ENCODE results near the gene NPAS3. TPM values are rescaled to one million over a fixed set of nuclear protein-coding genes. Genes with fewer than 3 reads are reported as not detected.

NPAS3 gene
- total and polyA plus RNA-seq, 2 donors (not counting 3 experiments of a cell fraction or from before 2014, with no cell fraction given) = 0.10 to 0.13 TPM

GRCh38 chr14:33402604-33403003 lies 463.9 kb downstream of the NPAS3 start:
- Histone ChIP-seq H3K36me3 (ENCODE audit: control insufficient read depth in 2 of 2, extremely low read depth in 1 of 2, insufficient read depth in 2 of 2, low read length in 2 of 2) (no peaks in the 10 kb centered on the region), H3K9me1 (replicated peaks; ENCODE audit: control insufficient read depth, extremely low read depth, insufficient read depth, low read length) (no peaks in the 10 kb centered on the region), H2AFZ (ENCODE audit: low read depth, low read length) (no peak overlapping the region), H3K9me3 (replicated peaks; ENCODE audit: control insufficient read depth, insufficient read depth, low read length) (no peaks in the 10 kb centered on the region), H3K4me3 (replicated peaks in 1 of 3; ENCODE audit: insufficient read depth in 1 of 3, low read depth in 1 of 3, low read length in 3 of 3) (no peak overlapping the region), H4K20me1 (replicated peaks; ENCODE audit: control insufficient read depth, extremely low read depth, insufficient read depth, low read length) (no peaks in the 10 kb centered on the region), H3K79me2 (ENCODE audit: control insufficient read depth, insufficient read depth, low read length) (no peaks in the 10 kb centered on the region), H3K9ac (replicated peaks; ENCODE audit: extremely low read depth, insufficient read depth, low read length) (no peak overlapping the region), H3K27me3 (ENCODE audit: control insufficient read depth in 2 of 2, insufficient read depth in 2 of 2, low read length in 2 of 2) (peaks cover 0 to 4% of the 10 kb centered on the region in 2 experiments), H3K4me2 (ENCODE audit: insufficient read depth, low read length) (no peak overlapping the region), H3K27ac (ENCODE audit: insufficient read depth, low read depth, low read length) (no peak overlapping the region), H3K4me1 (ENCODE audit: control insufficient read depth, extremely low read depth, insufficient read depth, low read length) (no peaks in the 10 kb centered on the region)
- POLR2A ChIA-PET = no interaction called here
- dilution Hi-C loops (cut with MboI; ENCODE audit: extremely low pct_ligation_motif_present, low sequenced_read_pairs) = no loop called here
- no TSS peak for BruUV-seq (replicated peaks)
- FAIRE-seq = no peak
- intact Hi-C loops (cut with micrococcal nuclease) = no loop called here
- no peak for DNase-seq (ENCODE audit: low read depth, low spot score)
- no peak for TF ChIP-seq CTCF (IDR thresholded peaks at IDR 0.05; ENCODE audit: extremely low read depth in 1 of 2, insufficient read depth in 1 of 2, low read depth in 1 of 2, low read length in 2 of 2)
- CTCF ChIA-PET = no interaction called here

GRCh38 chr14:33404054-33404453 lies 465.4 kb downstream of the NPAS3 start:
- H3K9ac ChIP-seq (replicated peaks; ENCODE audit: extremely low read depth, insufficient read depth, low read length) = no peak overlapping the region
- FAIRE-seq = no peak
- CTCF ChIA-PET = no interaction called here

More at GRCh38 chr14:33404054-33404453, 465.4 kb downstream of the NPAS3 start:
- H3K36me3 ChIP-seq (ENCODE audit: control insufficient read depth in 2 of 2, extremely low read depth in 1 of 2, insufficient read depth in 2 of 2, low read length in 2 of 2) = no peaks in the 10 kb centered on the region
- no peak overlapping the region for H2AFZ ChIP-seq (ENCODE audit: low read depth, low read length)
- no peaks in the 10 kb centered on the region for H4K20me1 ChIP-seq (replicated peaks; ENCODE audit: control insufficient read depth, extremely low read depth, insufficient read depth, low read length)
- BruUV-seq (replicated peaks) = no TSS peak
- dilution Hi-C loops (cut with MboI; ENCODE audit: extremely low pct_ligation_motif_present, low sequenced_read_pairs) (no loop called here), intact Hi-C loops (cut with micrococcal nuclease) (no loop called here)
- H3K9me3 ChIP-seq (replicated peaks; ENCODE audit: control insufficient read depth, insufficient read depth, low read length) = no peaks in the 10 kb centered on the region
- POLR2A ChIA-PET = no interaction called here
- no peak overlapping the region for H3K27ac ChIP-seq (ENCODE audit: insufficient read depth, low read depth, low read length)
- peaks cover 0 to 4% of the 10 kb centered on the region in 2 experiments for H3K27me3 ChIP-seq (ENCODE audit: control insufficient read depth in 2 of 2, insufficient read depth in 2 of 2, low read length in 2 of 2)
- TF ChIP-seq MYC (IDR thresholded peaks at IDR 0.05; ENCODE audit: low read depth, low read length) (no peak), POLR2AphosphoS5 (IDR thresholded peaks at IDR 0.05; ENCODE audit: insufficient read depth, low read depth, low read length) (no peak), POLR2A (IDR thresholded peaks at IDR 0.05; ENCODE audit: low read depth, low read length) (no peak), GATA2 (IDR thresholded peaks at IDR 0.05; ENCODE audit: insufficient read depth, insufficient read length, low read depth, low read length) (no peak), JUN (IDR thresholded peaks at IDR 0.05; ENCODE audit: borderline replicate concordance, insufficient read depth, insufficient read length, low read depth) (no peak), CTCF (IDR thresholded peaks at IDR 0.05; ENCODE audit: extremely low read depth in 1 of 2, insufficient read depth in 1 of 2, low read depth in 1 of 2, low read length in 2 of 2) (no peak), FOS (IDR thresholded peaks at IDR 0.05; ENCODE audit: borderline replicate concordance, insufficient read depth, low read length) (no peak), EZH2 (IDR thresholded peaks at IDR 0.05; ENCODE audit: borderline replicate concordance, low read depth, low read length, severe bottlenecking) (no peak)
- TF ChIP-seq, protein P1, sequence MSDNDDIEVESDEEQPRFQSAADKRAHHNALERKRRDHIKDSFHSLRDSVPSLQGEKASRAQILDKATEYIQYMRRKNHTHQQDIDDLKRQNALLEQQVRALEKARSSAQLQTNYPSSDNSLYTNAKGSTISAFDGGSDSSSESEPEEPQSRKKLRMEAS (IDR thresholded peaks at IDR 0.05; ENCODE audit: insufficient read depth, insufficient read length) = no peak
- peak; percentile 15 for DNase-seq (ENCODE audit: low read depth, low spot score)
- no peak overlapping the region for H3K4me3 ChIP-seq (replicated peaks in 1 of 3; ENCODE audit: insufficient read depth in 1 of 3, low read depth in 1 of 3, low read length in 3 of 3)
- H3K4me1 ChIP-seq (ENCODE audit: control insufficient read depth, extremely low read depth, insufficient read depth, low read length) = no peaks in the 10 kb centered on the region
- no peaks in the 10 kb centered on the region for H3K9me1 ChIP-seq (replicated peaks; ENCODE audit: control insufficient read depth, extremely low read depth, insufficient read depth, low read length)
- no peaks in the 10 kb centered on the region for H3K79me2 ChIP-seq (ENCODE audit: control insufficient read depth, insufficient read depth, low read length)
- H3K4me2 ChIP-seq (ENCODE audit: insufficient read depth, low read length) = no peak overlapping the region

All from endothelial cell of umbilical vein (primary cell).